Fibroblast of mammary gland (primary cell): ENCODE data around the gene ANGPT4.

Source experiments
- DNase-seq: peaks from one replicate; pipeline ENCODE4 v3.0.0-alpha.2; 2010; ENCODE audit warnings: low read depth
- H3K4me3 ChIP-seq: 2 replicates; pipeline ENCODE4 v1.5.1; 2011; ENCODE audit warnings: low read depth, mild to moderate bottlenecking, low read length, moderate library complexity; ENCODE audit not compliant: control insufficient read depth
- TF ChIP-seq, protein P1 (sequence below): conservative IDR thresholded peaks from 2 replicates; pipeline ENCODE4 v1.5.1; 2011; ENCODE audit warnings: low read depth, low read length, inconsistent platforms; ENCODE audit not compliant: control insufficient read depth, insufficient read depth

Gene ANGPT4

DNA sequence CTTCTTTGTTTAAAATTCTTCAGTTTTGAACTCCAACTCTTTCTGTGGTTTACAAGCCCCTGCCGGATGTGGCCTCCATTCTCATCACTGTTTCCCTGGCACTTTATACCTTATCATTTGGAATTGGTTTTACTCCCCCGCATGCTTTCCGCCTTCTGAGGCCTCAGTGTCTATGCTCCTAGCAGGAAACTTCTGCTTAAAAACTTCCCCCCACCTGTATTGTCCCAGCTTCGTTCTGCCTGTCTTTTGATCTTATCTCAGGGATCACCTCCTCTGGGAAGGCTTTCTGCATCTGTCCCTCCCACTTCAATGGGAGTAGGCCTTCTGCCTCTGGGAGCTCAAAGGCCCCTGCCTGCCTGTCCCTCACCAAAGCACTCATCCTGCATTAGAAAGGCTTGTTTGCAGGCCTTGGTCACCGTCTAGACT is 3.4 kb upstream of the ANGPT4 start:
- DNase-seq = no peak
- TF ChIP-seq, protein P1, sequence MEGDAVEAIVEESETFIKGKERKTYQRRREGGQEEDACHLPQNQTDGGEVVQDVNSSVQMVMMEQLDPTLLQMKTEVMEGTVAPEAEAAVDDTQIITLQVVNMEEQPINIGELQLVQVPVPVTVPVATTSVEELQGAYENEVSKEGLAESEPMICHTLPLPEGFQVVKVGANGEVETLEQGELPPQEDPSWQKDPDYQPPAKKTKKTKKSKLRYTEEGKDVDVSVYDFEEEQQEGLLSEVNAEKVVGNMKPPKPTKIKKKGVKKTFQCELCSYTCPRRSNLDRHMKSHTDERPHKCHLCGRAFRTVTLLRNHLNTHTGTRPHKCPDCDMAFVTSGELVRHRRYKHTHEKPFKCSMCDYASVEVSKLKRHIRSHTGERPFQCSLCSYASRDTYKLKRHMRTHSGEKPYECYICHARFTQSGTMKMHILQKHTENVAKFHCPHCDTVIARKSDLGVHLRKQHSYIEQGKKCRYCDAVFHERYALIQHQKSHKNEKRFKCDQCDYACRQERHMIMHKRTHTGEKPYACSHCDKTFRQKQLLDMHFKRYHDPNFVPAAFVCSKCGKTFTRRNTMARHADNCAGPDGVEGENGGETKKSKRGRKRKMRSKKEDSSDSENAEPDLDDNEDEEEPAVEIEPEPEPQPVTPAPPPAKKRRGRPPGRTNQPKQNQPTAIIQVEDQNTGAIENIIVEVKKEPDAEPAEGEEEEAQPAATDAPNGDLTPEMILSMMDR = no peak
- H3K4me3 ChIP-seq = no peak overlapping the region

DNA sequence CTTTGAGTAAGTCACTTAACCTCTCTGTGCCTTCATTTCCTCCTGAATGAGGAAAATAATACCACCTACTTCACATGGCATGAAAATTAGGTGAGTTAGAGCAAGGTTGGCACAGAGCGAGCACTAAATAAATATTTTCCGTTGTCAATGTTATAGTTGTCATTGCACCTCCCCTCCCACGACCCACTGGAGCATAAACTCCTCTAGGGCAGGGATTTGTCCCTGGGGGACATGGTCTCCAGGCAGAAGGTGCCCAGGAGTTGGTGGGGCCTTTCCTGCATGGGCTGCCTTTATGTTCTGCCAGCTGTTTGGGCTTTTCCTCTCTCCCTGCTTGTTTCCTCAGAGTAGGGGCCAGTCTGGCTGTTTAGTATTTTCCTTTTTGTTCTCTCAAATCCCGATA is 1.3 kb upstream of the ANGPT4 start:
- no peak for DNase-seq
- no peak overlapping the region for H3K4me3 ChIP-seq
- TF ChIP-seq, protein P1 = no peak

DNA sequence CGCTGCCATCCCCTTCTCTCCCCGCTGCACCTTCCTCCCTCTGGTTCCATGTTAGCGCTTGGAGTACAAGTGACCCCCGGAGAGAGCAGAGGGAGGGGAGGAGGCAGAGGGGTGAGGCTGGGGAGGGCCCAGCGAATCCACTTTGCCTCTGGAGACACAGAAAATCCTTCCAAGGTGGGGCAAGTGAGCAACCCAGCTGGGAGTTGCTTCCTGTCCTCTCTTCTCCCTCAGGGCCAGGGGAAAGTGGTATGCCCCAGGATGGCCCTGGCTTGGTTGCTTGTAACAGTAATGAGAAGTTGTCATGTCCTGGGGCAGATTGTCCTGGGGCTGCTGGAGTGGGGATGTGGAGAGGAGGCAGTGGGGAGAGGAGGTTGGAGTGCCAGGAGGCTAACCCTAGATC is 691 bp upstream of the ANGPT4 start:
- H3K4me3 ChIP-seq = no peak overlapping the region
- TF ChIP-seq, protein P1 = no peak
- no peak for DNase-seq

- TF ChIP-seq, protein P1 = no peak
- no peak for DNase-seq
- no peak overlapping the region for H3K4me3 ChIP-seq
These were observed 1.2 kb downstream of the ANGPT4 start for GRCh38 chr20:914727-915498.

DNA sequence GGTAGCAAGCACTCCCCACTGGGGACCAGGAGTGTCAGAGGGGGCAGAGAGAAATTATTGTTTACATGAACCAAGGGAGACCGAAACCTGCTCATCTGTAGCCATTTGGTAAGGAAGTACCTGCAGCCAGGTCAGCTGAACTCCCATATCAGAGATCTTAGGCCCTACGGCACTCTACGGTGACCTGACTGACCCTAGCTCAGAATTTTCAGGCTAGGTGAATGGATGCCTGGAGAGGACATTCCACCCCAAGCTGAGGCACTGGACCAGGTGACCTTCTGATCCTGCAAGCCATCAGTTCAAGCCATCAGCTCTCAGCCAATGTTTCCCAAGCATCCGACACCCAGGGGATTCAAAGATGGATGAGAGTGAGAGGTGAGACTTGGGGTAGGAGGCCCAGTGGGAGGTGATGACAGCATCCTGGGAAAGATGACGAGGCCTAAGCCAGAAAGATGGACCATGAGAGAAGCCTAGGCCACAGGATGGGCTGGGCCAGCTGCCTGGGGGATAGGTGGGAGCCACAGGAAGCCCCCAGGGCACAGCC is 2.8 kb downstream of the ANGPT4 start:
- TF ChIP-seq, protein P1 = no peak
- no peak for DNase-seq
- H3K4me3 ChIP-seq = no peak overlapping the region

GRCh38 chr20:911882-912600 is 4.1 kb downstream of the ANGPT4 start:
- TF ChIP-seq, protein P1 = no peak
- DNase-seq = no peak
- H3K4me3 ChIP-seq = no peak overlapping the region
